Stimulated activated CD4-positive, alpha-beta T cell treated with anti-CD3 and anti-CD28 coated beads, Interleukin-1b, Interleukin-23, amount 100 ng/mL, for 24 hours (primary cell): Measurements from ENCODE around the gene DBH.

ENCODE experiments used
- DNase-seq, 4 experiments: peaks; one replicate each; pipeline ENCODE4 v3.0.0-alpha.2; 2020; ENCODE audit warnings: low read depth in 4 of 4, low spot score in 1 of 4

Gene DBH

DNA sequence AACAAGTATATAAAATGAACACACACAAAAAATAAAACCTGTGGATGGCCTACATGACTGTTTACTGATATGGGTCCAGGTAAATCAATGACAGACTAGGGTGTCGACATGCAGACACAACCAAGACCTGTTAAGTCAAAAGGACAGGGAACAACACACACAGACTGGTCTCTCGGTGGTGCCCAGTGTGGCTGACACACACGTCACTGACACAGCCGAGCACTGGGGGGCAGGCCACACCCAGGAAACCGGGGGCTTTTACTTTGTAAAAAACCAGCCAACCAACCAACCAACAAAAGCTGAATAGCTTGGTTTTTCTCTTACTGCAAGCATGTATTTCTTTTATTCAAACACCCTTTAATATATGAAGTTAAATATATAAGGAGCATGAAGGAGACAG, 31.9 kb upstream of the DBH start:
- no peak for DNase-seq

DNA sequence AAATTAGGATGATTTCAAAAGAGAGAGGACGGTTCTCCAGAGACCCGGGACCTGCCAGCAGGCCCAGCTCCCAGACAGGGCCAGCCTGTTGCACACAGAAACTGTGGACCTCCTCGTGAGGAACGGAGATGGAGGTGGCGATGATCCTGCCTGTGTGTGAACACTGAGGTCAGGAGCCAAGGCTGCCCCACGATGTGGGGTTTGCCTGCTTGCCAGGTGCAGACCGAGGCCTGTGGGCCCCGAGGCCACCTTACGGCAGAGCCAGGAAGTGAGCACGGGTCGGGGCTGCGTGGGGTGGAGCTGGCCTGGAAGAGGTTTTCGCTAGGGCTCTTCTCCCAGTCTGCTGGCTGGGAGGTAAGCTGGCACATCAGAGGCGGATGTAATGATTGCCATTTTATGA, 31.3 kb upstream of the DBH start:
- DNase-seq = no peak

DNA sequence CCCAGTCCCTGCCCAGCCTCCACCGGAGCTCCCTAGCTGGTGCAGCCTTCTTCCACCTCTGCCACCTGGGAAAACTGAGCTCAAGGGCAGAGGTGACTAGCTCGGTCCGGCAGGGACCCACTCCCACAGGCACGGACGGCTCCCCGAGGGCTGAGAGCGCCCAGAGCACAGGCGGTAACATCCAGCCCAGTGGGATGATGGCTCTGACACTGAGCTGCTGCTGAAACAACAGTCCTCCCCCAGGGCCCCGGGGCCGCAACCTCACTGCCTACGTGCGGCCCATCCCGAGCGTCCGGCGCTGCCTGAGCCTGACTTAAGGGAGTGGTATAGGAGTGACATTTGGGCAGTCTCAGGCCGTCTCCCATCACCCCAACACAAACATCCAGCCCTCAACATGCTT, 30.7 kb upstream of the DBH start:
- DNase-seq = no peak

DNA sequence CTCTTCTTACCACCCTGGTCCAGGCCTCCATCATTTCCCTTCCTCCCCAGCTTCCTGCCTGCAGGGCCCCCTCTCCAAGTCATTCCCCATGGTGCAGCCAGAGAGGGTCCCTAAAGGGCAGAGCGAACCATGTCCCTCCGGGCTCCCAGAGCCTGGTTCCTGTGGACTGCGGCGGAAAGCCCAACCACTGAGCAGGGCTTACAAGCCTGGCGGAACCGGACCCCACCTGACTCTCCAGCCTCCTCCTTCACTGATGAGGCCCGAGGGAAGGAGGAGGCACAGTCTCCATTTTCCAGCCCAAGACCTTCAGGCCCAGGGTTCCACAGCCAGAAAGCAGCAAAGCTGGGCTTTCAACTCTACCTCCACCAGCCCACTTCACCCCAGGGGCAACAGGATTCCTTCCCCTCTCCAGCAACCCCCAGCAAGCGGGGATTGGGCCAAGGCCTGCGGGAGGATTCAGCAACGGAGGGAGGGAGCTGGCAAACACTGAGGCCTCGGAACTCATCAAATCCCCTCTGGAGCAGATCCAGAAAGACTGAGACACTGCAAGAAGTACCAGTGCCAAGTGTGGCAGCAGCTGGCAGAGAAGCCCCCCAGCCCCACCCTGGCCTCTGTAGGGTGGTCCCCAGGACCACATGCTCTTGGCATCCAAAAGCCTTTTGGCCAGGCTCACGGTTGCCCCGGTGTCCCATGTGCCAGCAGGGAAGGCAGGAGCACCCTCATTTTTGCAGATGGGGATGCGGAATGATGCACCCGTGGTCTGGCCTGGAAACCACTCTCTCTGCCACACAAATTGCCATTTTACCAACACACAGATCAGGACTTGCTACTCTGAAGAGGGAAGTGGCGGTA, 30.1 kb upstream of the DBH start:
- no peak for DNase-seq

DNA sequence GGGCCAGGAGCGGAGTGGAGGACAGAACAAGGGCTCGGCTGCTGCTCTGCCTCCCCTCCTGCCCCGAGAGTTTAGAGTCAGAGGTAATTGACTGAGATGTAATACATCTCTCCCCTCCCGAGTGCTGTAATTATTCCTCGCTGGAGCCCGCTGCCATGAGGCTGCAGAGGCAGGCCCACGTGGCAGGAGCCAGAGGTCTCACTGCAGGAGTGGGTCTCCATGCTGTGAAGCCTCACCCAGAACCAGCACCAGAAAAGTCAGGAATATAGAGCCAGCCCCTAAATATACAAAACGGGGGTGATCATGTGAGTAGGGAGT, 29.5 kb upstream of the DBH start:
- DNase-seq = no peak

DNA sequence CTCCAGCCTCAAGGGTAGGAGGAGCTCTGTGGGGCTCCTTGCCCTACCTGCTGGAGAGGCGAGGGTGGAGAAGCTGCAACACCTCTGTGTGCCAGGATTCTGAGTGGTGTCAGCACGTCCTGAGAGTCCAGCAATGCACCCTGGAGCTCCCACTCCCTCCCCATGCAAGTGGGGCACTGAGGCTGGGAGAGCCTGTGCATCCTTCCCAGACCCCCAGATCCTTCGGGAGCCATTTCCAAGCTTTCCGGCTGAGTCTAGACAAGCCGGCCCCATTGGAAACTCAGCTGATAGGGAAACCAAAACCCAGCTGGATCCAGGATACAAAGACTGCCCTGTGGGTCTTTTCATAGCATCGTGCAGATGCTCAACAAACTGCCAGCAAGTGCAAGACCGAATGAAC, 28.8 kb upstream of the DBH start:
- DNase-seq = no peak

DNA sequence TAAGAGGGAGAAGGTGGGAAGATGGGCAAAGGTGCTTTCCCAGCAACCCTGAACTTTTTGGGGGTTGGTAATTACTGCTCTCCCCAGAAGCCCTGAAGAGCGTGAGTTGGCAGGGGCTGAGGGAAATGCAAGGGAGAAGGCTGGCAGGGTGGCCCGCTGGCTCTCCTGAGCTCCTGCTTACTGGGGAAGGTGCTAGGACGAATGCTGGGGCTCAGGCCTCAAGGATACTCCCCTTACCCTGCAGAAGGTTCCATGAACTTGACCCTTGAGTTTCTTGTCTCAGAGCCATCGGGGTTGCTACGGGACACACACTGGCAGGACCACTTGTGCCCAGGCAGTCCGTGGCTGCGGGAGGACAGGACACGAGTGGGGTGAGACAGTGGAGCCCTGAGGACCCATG, 28.2 kb upstream of the DBH start:
- DNase-seq = no peak

DNA sequence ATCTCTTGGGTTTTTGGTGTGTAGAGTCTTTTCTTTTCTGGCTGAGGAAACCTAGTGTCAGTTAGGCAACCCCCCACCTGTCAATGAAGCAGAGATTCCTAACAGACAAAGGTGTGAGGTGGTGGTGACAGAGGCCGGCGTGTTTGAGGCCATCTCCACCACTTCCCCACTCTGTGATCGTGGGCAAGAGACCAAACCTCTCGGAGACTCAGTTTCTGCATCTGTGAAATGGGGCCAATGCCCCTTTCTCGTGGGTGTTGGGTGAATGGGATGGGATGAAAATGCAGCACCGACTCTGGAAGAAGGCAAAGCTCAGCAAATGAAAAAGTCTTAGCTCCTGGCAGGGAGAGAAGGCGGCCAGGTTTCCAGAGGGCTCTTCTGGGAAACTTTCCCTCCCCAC, 27.8 kb upstream of the DBH start:
- DNase-seq = no peak

DNA sequence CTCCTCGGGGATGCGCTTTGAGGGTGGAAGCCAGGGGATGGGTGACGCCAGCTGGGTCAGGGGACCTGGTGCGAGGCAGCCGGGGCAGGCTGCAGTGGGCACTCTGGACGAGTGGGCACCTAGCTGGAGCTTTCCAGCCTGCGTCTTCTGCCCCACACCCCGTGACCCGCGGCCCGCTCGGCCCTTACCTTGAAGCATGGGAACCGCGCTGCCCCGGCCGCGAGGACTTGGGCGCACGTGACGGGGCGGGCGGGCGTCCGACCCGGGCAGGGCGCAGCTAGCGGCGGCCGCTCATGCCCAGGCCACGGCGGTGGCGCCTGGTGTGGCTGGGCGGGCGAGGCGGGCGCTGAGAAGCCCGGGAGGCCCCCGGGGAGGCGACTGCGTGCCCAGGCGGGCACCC, 27.3 kb upstream of the DBH start:
- DNase-seq = no peak

DNA sequence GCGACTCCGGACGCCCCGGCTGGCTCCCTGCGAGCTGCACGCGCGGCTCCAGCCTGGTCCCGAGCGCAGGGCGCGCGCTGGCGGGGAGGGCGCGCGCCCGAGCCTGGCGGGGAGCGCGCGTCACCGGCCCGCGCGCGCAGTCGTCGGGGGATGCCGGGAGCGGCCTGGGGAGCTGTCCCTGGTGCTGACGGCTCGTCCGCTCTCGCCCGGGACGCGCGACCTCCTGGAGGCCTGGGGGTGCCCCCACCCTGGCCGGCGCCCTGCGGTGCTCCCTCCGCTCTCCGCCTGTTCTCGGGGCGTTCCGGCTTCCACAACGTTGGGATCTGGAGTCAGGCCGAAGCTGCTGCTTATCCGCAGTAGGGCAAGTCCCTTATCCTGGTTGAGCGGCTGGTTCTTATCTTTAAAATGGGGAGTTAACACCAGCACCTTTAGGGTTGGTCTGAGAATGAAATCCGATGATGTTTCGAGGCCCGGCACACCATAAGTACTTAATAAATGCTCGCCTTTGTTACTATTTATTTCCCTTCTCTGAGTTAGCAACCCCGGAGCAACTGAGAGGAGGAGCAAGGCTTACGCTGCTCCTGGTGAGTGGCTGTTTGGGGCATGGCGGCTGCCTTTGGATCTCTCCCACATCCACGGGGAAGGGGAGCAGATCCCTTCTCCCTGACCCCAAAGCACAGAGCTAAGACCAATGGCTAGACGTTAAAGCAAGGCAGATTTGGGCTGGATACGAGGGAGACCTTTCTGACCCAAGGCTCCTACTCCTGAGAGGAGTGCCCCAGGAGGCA, 26.7 kb upstream of the DBH start, which contains the start of gene FAM163B:
Gene FAM163B, minus strand, starts transcription at position 79 of the 788 bp plus-strand sequence. CDS start 29,166 bp downstream, outside the sequence.
- peak in 3 of 4 experiments; percentile 6 to 22 (median 16) for DNase-seq

DNA sequence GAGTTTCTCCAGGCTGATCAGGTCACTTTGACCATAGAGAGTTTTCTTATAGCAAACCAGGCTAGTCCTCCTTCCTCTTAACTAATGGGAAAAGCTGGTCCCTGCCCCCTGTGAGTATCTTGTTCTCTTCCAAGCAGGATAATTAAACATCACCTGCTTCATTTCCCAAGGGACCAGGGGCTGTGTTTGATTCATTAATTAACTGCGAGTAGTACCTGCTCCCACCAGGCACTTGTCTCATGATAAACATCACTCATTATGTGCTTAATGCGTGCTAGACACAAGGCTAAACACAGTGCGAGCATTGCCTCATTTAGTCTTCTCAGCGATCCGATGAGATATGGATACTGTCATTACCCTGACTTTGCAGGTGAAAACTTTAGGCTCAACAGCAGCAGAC, 25.3 kb upstream of the DBH start:
- no peak for DNase-seq

DNA sequence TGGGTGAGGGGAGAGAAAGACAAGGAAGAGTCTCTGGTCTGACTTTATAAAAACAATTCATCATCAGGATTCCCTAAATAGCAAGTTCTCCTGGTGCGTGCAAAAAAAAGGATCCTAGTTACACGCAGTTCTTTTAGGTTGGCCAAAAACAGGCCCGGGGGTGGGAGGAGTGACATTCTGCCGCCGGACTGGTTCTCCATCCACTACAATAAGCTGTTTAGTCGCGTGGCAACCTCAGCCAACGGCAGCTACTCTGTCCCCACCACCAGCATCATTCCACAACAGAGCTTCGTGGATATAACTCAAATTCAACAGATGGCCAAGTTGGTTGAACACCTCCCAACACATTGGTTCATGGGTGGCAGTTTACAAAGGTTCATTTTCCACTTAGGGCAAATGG, 24.1 kb upstream of the DBH start:
- no peak for DNase-seq

DNA sequence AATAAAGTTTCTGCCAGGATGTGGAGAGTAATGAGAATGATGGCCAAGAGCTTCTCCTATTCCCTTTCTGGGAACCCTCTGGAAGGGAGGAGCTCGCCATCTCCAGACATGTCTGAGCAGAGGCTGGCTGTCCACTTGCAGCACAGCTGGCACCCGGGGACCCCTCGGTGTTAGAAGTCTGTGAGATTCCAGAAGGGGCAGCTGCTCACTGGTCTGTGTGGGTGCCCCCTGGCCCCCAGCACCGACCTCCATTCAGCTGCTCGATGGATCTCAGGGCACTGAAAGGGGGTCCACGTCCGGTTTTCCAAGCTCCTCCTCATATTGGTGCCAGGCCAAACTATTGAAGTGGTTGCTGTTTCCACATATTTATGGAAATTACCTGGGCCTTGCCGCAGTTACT, 23.3 kb upstream of the DBH start:
- DNase-seq = no peak

DNA sequence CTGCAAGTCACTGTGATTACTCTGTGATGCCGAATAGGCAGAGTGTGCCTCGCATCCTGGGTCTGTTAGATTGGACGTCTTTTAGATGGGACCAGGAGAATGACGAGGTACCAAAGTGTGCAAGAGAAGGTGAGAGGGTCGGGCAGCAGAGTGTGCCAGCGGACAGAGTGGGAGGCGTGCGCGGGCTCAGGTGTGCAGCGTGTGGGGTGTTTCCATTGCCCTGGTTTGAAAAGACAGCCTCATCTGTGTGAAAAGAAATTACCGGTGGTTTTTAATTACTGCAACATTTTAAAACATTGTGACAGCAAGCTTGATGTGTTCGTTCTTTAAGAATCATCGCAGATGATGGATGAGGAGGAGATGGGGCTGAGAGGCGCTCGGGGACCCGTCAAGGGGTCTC, 22.7 kb upstream of the DBH start:
- no peak for DNase-seq

DNA sequence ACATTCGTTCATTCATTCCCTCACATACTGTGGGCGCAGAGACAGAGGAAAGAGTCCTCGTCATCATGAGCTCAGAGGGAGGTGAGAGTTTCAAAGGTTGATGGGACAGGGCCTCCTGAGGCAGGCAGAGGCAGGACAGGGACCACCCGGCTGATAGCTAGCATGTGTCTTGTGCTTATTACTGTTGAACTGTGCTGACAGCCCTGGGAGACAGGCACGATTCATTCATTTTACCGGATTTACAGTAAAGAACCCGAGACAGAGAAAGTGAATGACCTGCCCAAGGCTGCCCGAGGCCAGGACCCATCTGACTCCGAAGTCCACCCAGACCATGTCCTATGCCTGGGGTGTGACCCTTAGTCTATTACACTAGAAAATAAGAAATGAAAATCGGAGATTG, 22.1 kb upstream of the DBH start:
- DNase-seq = no peak

DNA sequence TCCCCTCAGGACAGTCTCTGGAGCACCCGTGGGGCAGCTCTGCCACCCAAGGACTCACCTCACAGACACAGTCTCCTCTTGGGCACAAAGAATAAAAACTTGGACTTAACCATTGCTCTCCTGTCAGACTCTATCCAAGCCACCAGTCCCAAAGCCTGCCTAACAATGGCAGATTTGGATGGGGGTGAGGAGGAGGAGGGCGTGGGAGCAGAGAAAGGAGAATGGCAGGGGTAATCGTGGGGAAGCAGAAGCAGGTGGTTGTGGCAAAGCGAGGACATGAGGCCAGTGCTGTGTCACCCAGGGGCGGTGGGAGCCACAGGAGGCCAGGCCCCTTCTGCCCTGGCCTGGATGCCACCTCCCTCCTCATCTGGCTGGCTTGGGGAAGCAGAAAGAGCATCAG, 21.5 kb upstream of the DBH start:
- DNase-seq = no peak

DNA sequence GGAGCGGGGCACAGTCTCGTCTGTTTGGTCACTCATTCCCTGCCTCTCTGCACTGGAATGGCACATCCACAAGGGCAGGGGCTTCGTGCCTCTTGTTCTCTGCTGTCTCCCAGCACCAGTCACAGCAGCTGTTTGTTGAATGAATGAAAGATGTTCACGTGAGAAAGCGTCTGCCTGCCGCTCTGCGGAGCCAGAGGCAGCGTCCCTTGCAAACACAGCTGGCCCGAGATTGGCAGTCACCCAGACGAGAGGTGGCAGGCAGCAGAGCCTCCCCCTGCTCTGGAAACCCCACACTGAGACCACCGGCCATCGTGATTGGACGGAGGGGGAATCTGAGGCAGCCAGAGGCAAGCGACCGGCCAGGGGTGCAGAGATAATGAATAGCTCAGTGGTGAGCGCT, 21.0 kb upstream of the DBH start:
- no peak for DNase-seq

DNA sequence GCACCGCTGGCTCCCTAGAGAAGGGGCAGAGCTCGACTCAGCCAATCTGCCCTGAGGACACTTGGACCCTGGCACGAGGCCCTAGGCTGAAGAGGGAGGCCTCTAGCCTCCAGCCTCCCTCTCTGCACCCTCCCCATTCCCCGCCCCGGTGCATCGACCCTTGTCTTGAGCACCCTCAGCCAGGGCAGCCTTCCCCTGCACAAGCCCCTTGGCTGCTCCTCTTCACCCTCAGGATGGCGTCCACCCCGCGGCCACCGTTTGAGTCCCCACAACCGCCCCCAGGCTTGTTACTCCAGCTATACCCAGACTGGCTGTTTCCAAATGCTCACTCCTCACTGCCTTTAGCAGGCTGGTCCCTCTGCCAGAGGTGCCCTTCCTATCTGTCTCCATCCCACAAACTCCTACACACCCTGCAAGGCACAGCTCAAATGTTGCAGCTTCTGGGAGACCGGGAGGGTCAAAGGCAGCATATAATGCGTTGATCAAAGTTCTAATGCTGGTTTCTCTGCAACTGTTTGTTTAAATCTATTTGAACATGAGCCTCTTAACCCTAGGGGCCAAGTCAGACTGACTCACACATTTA, 20.5 kb upstream of the DBH start:
- no peak for DNase-seq

DNA sequence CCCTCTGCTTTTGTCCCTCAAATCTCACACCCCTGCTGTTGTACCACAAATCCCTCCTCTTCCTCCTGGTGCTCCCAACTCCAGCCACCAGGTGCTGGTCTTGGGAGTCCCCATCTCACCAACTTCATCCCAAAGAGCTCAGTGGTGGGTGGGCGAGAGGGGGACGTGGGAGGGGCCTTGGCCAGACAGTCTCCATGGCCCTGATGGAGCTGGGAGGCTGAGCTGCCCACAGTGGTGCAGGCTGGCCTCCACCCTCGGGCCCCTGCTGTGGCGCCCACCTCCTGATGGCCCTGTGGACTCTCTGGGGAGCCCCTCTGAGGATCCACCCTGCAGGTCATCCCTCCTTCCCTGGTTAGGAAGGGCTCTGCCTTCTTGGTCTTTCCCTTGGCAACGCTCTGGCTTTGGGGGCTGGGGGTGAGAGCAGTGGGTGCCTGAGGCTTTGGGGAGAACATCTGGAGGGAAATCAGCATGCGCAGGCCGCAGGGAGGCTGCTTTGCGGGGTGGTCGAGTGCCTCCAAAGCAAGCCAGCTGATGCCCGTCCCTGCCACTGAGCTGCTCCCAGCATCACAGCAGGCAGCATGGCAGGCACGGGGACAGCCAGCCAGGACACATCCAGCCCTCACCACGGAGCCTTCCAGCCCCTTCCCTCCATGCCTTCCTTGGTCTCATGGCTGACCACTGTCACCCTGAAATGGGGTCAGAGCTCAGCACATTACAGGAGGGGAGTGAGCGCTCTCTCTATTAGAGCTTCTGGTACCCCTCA, 19.3 kb upstream of the DBH start:
- DNase-seq = no peak

DNA sequence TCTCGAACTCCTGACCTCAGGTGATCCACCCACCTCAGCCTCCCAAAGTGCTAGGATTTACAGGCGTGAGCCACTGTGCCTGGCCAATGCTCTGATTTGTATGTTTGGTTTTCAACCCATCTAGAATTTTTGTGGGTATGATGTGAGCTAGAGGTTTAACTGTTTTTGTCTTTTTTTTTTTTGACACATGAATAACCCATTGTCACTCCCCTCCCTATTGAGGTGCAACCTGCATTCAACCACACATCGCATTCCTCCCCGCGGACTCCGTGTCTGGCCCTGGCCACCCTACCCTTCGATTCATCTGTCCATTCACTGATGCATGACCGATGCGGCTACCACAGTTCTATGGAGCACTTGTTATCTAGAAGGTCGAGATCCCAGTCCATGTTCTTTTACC, 17.4 kb upstream of the DBH start:
- DNase-seq = no peak

DNA sequence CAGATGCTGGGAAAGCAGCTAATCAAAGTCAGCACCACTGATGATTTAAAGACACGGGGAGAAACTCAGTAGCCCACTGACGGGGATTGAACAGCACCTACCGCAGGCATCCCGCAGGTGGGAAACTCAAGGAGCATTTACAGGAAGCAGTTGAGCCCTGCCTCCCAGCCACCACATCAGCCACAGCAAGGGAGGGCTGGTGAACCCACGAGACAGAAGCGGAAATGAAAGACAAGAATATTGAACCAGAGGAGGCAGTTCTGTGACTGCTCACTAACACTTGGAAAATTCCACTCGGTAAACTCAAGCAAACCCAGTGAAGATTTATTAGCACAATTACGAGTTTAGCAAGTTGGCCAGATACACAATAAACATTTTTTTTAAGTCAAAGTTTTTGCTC, 16.4 kb upstream of the DBH start:
- peak in 3 of 4 experiments; percentile 5 to 41 (median 12) for DNase-seq
